GM10248 (cell line): Measurements from ENCODE around the gene AZU1.

Source experiments
- CTCF ChIA-PET: fragments of 300-600 bp; sonication (Branson Sonifier 250); formaldehyde crosslinking; extraction: SDS; loops from one replicate; lab custom pipeline; 2021; ENCODE audit warnings: antibody characterized with exemption; lab: Yijun Ruan, JAX
- POLR2A ChIA-PET: fragments of 350-650 bp; sonication (Branson Sonifier 250); formaldehyde crosslinking; extraction: SDS; loops from one replicate; lab custom pipeline; 2020; ENCODE audit warnings: antibody characterized with exemption; lab: Yijun Ruan, JAX
- DNase-seq: peaks from one replicate; pipeline ENCODE4 v3.0.0; 2012; ENCODE audit errors: extremely low spot score
- TF ChIP-seq, protein P1 (sequence below): IDR thresholded peaks from 2 replicates; pipeline ENCODE4 v1.5.1; 2012; ENCODE audit warnings: mild to moderate bottlenecking, low read depth; ENCODE audit errors: extremely low read depth, missing control alignments, control extremely low read depth

The AZU1 gene

DNA sequence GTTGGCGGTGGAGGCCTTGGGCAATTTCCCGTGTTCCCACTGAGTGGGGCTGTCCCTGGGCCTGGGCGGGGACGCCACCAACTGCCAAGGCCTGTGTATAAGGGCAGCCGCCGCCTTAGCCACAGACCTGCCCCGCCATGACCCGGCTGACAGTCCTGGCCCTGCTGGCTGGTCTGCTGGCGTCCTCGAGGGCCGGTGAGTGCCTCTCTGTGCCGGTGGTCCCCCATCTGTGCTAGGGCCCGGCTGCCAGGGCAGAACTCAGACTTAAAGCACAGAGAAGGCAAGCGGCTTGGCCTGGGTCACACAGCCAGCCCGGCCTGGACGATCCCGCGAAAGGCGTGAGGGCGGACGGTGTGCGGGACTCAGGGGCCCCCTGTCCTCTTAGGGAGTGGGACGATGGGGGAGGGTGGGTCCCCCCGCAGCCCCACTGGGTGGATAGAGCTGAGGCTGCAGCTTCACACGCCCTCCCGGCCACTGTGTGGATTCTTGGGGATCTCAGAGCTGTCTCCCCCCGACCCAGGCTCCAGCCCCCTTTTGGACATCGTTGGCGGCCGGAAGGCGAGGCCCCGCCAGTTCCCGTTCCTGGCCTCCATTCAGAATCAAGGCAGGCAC, at the start of gene AZU1:
Gene AZU1 (plus strand): TSS at position 128 of the 612 bp plus-strand sequence. CDS start 10 bp downstream, at position 138.
- DNase-seq: no peak
- CTCF ChIA-PET: no interaction called here
- TF ChIP-seq, protein P1, sequence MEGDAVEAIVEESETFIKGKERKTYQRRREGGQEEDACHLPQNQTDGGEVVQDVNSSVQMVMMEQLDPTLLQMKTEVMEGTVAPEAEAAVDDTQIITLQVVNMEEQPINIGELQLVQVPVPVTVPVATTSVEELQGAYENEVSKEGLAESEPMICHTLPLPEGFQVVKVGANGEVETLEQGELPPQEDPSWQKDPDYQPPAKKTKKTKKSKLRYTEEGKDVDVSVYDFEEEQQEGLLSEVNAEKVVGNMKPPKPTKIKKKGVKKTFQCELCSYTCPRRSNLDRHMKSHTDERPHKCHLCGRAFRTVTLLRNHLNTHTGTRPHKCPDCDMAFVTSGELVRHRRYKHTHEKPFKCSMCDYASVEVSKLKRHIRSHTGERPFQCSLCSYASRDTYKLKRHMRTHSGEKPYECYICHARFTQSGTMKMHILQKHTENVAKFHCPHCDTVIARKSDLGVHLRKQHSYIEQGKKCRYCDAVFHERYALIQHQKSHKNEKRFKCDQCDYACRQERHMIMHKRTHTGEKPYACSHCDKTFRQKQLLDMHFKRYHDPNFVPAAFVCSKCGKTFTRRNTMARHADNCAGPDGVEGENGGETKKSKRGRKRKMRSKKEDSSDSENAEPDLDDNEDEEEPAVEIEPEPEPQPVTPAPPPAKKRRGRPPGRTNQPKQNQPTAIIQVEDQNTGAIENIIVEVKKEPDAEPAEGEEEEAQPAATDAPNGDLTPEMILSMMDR: no peak
- POLR2A ChIA-PET: no interaction called here

GRCh38 chr19:778910-779653, 48.6 kb upstream of the AZU1 start:
- no peak for DNase-seq
- TF ChIP-seq, protein P1: no peak
- ChIA-PET CTCF (no interaction called here), POLR2A (no interaction called here)

DNA sequence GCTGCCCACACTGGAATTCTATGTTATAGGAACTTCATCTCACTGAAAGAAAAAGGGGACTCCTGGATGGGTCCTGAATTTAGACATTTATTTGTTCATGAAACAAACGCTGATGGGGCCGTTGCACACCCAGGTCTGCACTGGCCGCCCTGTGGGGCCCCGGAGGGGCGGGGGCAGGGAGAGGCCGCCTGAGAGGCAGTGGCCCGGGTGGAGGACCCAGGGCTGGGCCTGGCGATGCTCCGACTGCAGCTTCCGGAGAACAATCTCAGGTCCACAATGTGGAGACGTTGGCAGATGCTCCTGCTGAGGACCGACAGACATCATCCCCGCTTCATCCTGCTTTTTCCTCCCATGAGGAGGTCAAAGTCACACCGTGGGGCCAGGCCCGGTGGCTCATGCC, 46.7 kb upstream of the AZU1 start:
- ChIA-PET CTCF (no interaction called here), POLR2A (interaction anchor here (0.6 kb wide), 1 partner anchor 100 kb away, joined by 5 read pairs; no protein-coding TSS in a partner anchor)
- DNase-seq: no peak
- TF ChIP-seq, protein P1: no peak

DNA sequence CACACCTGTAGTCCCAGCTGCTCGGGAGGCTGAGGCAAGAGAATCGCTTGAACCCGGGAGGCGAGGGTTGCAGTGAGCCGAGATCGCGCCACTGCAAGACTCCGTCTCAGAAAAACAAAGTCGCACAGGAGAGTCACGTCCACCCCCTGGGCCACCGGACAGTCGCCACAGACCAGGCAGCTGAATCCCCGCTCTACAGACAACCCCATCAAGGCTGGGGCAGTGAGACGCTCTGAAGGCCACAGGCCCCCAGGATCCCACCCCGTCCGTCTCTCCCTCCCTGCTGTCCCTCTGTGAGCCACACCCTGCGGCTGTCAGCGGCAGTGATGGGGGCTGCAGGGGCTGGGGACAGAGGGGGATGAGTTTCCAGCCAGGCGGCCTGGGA, 45.8 kb upstream of the AZU1 start:
- CTCF ChIA-PET: no interaction called here
- POLR2A ChIA-PET: no interaction called here
- no peak for DNase-seq
- TF ChIP-seq, protein P1: no peak

- CTCF ChIA-PET: no interaction called here
- TF ChIP-seq, protein P1: no peak
- no peak for DNase-seq
- POLR2A ChIA-PET: no interaction called here
Measured at GRCh38 chr19:782185-782877, 45.3 kb upstream of the AZU1 start.

GRCh38 chr19:782878-783668, 44.6 kb upstream of the AZU1 start:
- TF ChIP-seq, protein P1: no peak
- DNase-seq: no peak
- ChIA-PET POLR2A (no interaction called here), CTCF (no interaction called here)
